ENCODE measurements around the gene SOX1.

- no peak for TF ChIP-seq CTCF (IDR thresholded peaks at IDR 0.05)
- TF ChIP-seq POLR2AphosphoS5 (IDR thresholded peaks at IDR 0.05) = no peak
- no peak for TF ChIP-seq POLR2A (IDR thresholded peaks at IDR 0.05)
Measured at GRCh38 chr13:112112534-112113276, 45.8 kb downstream of the SOX1 start.

All from gastroesophageal sphincter (tissue), 3 donors.